SW 1271 (cell line): Measurements from ENCODE around the gene ANKS1B.
"Not testable (repeated sequence)": the region's sequence is repeated elsewhere in the genome, so short reads cannot be mapped to it uniquely, and the experiment has no call there.

ENCODE experiments used
- DNase-seq, 2 experiments: peaks; one replicate each; lab custom pipeline; 2025; lab: John Stamatoyannopoulos, UW

The ANKS1B gene

DNA sequence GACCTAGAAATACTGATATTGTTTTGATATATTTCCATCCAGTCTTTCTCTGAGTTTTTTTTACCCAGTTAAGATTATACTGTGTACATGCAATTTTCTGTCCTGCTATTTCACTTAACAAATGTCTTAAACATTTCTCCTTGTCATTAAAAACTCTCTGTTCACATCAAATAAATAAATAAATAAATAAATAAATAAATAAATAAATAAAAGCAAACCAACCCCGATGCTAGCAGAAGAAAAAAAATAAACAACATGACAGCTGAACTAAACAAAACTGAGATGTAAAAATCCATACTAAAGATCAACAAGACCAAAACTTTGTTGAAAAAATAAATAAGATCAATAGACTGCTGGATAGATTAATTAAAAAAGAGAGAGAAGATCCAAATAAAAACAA is 407.6 kb downstream of the ANKS1B start:
- not testable (repeated sequence) for DNase-seq

DNA sequence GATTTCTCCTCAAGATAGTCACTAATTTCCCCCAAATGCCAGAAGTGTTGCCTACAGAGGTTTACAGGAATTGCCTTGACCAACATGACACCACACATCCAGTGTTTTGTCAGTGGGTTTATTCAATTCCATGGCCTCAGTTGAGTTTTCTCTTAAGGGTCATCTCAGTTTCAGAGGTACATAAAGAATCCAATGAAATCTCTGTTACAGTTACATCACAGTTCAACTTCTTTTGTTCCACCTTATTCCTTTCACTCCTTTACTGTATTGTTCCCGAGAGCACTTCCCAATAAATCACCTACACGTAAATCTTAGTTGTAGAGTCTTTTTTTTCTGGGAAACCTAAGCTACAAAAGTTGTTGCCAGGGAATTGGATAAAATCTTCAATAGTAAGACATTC is 410.8 kb downstream of the ANKS1B start:
- no peak for DNase-seq

DNA sequence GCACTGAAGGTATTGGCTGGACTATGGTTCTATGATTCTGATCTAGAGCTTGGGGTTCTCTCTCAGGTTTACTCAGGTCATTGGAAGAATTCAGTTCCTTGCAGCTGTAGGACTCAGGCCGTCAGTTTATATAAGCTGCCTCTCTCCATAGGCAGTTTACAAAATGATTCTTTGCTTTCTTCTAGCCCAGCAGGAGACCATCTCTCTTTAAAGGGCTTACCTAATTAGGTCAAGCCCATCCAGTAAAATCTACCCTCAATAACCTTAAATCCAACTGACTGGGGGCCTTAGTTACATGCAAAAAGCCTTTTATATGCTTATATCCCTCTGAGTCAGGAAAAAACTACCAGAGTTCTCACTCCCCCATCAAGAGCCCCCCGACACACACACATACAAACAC is 417.7 kb downstream of the ANKS1B start:
- DNase-seq = no peak

DNA sequence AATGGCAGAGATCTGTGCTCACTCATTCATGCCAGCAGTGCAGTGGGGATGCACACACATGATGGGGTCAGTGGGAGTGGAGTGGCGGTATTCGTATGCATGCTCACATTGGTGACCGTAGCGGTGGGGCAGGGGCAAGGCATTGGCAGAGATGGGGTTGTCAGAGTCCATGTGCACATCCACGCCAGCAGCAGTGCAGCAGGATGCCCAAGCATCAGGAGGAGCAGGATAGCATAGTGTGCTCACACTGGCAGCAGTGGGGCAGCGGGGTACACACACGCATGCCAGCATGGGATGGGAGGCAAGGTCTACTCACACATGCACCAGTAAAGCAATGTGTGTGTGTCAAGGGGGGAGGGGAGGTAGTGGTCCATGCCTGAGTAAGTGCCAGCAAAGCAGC is 426.6 kb downstream of the ANKS1B start:
- DNase-seq = no peak

DNA sequence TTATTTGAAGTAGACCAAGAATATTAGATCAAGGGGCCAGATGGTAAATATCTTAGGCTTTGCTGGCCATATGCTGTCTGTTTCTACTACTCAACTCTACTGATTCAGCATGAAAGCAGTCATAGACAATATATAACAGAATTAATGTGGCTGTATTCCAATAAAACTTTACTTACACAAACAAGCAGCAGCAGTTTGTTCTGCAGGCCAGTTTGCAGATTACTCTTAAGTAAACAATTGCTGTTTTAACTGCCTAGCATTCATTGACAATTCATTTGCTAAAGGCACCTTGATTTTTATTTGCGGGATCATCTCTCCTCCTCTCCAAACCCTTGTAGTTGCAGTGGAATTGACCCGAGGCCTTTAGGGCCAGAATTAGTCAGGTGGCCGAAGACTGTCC is 431.3 kb downstream of the ANKS1B start:
- no peak for DNase-seq

DNA sequence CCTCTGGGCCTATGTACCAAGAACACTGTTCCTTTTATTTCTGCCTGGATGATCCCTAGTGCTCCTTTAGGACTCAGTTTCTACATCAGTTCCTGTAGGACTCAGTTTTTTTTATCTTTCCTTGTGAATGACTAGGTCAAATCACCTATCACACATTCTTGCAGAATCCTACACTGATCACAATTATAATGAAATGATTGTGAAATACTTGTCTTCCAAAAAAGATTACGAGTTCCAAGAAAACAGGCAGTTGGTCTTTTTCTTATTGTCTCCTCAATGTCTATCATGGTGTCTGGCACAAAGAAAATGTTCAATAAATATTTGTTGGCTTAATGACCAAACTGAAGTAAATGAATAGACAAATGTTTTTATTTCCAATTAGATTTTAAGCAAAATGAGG is 432.7 kb downstream of the ANKS1B start:
- no peak for DNase-seq

DNA sequence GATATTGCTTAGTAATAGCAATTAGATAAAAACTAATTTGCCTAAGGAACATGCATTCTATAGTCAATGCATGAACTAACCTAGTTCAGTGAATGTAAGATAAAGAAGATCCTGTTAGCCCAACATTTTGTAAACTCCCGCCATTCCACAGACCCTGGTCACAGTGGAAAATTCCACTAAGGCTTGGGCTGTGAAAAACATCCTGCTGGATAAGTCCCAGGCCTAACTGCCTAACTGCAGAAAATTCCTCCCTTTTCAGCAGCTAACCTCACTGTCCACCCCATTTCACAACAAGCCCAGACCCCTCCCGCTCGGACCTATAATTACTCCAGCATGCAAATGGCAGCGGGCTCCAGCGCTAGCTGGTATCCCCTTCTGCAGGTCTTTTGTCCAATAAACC is 435.1 kb downstream of the ANKS1B start:
- DNase-seq = no peak

DNA sequence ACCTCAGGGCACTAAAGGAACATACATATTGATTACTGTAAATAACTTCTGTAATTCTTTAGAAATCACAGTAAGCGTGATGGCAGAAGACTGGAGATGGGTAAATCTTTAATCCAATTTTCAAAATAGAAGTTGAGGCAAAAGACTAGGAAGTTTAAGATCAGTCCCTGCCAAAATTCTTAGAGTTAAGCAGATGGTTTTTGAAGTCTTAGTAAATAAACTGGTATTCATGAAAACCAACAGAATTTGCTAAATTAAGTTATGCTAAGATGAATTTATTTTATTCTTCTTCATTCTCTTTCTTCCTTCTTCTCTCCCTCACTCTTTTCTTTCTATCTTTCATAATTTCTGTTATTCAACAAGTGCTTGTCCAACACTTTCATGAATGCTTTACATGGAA is 435.5 kb downstream of the ANKS1B start:
- DNase-seq = no peak

DNA sequence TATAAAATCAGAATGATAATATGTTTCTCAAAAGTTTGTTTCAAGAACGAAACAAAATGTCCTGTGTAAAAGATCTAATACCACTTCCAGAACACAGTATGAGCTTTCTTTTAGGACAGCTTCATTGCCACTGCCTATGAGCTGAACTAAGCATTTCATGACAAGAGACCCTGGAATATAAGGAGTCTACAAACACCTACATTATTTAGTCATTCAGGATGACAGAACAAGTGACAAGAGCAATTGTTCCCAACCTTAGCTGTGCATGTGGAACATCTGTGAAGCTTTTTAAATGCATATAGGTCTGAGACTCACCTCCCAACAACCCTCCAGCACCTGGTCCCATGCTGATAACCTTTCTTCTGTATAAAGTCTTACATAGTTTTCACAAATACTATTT is 440.3 kb downstream of the ANKS1B start:
- no peak for DNase-seq

DNA sequence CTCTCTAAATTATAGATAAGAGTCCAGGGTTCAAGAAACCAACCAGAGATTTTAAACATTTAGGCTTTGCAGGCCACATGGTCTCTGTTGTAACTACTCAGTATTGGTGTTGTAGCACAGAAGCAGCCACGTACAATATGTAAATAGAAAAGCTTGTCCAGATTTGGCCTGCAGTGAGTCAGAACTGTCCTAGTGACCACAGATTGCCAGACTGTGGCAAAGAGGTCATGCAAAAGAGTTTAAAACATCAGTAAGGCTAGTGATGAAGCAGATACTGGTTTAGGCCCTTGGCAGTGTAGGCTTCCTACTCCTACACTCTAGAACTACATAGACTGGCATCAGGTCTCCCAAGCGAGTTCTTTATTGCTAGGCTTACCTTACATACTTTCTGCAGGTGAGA is 454.8 kb downstream of the ANKS1B start:
- no peak for DNase-seq

DNA sequence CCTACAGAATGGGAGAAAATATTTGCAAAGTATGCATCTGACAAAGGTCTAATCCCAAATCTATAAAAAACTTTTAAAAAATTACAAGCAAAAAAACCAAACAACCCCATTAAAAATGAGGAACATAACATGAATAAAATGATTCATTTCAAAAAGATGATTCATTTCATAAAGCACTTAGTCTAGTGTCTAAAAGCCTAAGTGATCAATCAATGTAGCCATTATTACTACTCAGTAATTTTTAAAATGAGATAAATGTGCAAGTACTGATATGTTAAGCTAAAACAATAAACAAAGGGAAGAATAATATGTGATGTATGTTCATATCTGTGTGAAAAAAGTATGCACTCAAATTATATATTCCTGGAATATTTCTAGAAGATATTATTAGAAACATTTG is 456.3 kb downstream of the ANKS1B start:
- DNase-seq = no peak

DNA sequence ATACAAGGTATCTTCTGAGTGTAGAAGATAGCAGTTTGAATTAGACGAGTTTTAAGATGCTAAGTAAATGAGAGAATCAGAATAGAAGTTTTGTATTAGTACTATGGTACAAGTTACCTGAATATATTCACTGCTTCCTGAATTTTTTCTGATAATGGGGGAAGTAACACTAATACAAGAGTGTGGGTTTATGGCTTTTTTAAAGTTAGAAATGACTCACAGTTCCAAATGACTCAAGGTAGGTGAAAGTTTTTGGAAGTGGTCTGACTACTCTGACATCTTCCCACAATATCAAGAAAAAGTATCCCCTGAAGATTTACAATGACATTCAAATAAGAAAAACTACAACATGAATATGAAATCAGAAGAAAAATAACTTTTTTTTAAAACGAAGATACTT is 460.9 kb downstream of the ANKS1B start:
- DNase-seq = no peak

DNA sequence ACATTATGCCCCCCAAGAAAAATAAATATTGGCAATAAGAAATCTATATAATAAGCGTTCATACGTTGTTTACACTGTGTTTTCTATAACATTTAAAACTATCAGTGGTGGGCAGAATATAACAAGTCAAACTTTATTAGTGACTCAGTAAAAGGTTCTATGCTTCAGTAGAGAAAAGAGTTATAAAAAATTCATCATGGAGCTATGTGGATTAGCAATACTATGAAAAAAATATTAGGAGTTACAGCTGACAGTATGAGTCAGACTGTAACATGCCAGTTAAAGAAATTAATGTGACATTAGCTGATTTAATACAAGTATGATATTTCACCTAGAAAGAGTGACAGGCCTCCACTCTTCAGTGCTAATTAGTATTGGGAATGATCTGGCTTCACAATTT is 462.3 kb downstream of the ANKS1B start:
- no peak for DNase-seq

DNA sequence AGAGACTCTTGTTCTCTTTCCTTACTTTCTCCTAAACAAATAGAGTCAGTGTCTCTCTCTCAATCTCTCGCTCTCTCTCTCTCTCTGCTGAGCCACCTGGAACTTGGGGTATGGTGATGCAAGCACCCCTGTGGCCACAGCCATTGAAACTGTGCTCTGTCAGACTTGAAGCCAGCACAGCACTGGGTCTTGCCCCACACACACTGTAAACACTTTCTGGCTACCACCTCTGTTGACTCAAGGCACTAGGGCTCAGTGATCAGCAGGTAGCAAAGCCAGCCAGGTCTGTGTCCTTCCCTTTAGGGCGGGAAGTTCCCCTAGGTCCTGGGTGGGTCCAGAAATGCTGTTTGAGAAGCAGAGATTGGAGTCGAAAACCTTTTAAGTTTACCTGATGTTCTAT is 463.1 kb downstream of the ANKS1B start:
- DNase-seq = no peak

DNA sequence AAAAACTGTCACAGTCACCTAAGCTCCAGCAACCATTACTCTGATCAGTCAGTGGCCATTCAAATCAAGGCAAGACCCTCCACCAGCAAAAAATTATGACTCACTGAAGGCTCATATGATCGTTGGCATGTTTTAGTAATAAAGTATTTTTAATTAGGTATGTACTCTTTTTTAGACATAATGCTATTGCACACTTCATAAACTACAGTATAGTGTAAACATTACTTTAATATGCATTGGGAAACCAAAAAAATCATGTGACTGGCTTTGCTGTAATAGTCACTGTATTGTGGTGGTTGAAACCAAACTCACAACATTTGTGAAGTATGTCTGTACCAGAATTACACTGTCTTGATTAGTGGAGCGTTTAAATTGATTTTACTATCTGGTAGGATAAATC is 471.7 kb downstream of the ANKS1B start:
- no peak for DNase-seq

DNA sequence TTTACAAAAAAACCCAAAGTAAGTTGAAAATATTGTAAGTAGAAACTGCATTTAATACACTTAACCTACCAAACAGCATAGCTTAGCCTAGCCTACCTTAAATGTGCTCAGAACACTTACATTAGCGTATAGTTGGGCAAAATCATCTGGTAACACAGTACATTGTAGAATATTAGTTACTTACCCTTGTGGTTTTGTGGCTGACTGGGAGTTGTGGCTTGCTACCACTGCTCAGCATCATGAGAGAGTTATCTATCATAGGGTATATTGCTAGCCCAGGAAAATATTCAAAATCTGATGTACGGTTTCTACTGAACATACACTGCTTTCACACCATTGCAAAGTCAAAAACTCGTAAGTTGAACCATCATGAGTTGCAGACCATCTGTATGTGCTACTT is 478.9 kb downstream of the ANKS1B start:
- DNase-seq = no peak

DNA sequence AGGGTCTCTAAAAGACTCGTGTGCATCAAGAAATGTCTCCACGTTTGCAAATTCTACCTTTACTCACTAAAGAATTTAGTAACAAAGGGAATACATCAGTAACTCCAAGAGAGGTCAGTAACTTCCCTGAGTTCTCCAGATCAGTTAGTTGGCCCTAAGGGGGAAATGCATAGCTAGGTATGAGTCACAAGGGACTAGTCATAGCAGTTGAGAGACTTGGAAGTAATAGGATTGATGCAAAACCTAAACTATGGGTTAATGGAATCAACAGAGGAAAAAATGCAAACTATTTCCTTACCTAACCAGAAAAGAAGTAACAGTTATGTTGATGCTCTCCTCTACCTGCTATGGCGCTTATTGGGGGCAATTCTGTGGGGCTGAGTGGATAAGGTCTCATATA is 486.0 kb downstream of the ANKS1B start:
- DNase-seq = peak; percentile 53 to 80

DNA sequence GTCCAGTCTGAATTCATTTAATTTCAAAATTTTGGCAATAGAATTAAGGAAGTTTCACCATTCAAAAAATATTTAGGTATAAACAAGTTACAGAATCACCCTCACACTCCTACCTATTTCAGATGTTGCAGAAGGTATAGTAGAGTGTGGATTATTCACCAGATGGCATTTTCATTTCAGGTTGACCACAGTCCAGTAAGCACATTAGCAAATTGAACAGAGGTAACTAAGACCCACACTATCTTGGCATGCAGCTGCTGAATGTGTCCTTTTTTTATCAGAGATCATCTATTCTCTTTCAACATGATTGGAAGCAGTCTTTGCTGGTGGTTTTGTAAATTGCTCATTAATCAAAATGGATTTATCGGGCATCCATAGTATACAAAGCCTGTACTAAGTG is 488.9 kb downstream of the ANKS1B start:
- no peak for DNase-seq

DNA sequence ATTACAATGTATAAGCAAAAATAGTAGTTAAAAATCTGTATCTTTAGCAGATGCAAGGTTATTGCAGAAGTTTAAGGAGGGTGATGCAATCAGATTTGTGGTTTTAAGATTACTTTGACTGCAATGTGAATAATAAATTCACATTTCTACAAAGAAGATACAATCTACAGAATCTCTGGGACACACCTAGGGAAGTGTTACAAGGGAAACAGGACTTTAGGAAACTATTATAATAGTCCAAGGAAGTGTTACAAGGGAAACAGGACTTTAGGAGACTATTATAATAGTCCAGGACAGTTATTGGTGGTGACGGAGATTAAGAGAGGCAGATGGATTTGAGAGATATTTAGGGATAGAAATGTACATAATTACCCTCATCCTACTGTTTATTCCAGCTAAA is 491.5 kb downstream of the ANKS1B start:
- DNase-seq = no peak

DNA sequence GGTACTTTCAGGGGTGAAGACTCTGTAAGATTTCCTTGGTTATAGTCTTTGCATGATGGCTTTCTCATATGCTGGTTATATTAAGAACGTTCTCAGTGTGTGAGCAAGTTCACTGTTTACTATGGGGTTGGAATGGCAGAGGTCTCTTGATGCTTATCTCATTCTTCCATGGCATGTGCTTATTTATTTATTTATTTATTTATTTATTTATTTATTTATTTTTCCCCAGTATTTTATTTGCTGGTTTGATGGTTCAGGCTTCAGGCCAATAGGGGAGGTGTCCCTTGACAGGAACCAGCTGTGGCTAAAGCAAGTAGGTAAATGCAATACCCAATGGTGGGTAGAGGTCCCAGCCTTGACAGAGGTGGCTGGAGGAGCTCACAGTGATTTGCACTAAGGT is 498.5 kb downstream of the ANKS1B start:
- no peak for DNase-seq

DNA sequence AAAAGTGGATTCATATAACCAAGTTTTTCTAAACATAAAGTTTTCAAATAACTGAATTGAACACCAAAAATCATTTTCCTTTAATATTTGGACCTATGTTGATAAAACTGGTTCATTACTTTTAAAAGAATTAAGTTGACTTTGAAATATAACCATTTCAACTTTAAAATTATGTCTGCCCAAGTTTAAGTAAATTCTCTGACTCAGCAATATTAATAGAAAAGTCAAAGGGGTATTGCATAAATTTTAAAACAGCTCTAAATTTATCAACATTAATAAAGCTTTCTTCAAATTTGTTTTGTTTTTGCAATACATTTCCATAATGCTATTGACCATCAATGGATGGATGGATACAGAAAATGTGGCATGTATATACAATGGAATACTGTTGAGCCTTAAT is 505.6 kb downstream of the ANKS1B start:
- no peak for DNase-seq

DNA sequence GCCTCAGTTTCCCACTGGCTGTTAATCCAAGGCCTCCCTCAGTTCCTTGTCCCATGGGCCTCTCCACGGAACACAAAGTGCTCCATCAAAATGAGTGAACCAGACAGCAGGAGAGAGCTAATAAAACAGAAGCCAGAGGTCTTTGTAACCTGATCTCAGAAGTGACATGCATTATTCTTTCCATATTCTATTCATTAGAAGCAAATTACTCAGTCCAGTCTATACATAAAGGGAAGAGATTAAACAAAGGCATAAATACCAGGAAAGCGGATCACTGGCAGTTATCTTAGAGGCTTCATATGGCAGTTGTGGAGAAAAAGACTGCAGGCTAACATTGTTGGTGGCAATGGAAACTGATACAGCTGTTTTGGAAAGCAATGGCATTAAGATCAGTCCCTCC is 507.8 kb downstream of the ANKS1B start:
- DNase-seq = no peak

DNA sequence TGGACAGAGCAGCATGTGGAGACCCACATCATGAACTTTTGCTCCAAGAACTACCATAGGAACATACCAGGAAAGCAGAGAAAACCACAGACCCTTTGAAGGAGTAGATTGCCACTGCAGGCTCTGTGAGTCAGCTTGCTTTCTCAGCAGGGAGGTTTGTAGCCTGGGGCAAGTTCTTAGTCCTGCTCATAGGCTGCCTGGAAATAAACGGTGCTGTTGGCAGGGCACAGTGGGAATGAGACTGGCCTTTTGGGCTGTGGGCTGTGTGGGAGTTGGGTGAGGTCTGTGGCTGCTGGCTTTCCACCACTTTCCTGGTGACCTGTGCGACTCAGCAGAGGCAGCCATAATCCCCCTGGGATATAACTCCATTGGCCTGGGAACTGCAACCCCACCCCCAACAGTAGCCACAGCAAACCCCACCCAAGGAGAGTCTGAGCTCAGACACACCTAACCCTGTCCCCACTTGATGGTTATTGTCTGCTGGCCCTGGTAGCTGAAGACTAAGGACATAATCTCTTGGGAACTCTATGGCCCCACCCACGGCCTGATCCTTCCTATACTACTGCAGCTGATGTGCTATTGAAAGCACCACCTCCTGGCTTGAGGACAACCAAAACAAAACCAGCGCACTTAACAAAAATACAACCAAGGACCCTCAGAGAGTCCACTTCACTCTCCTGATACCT is 529.2 kb downstream of the ANKS1B start:
- peak in 1 of 2 experiments; percentile 81 for DNase-seq

DNA sequence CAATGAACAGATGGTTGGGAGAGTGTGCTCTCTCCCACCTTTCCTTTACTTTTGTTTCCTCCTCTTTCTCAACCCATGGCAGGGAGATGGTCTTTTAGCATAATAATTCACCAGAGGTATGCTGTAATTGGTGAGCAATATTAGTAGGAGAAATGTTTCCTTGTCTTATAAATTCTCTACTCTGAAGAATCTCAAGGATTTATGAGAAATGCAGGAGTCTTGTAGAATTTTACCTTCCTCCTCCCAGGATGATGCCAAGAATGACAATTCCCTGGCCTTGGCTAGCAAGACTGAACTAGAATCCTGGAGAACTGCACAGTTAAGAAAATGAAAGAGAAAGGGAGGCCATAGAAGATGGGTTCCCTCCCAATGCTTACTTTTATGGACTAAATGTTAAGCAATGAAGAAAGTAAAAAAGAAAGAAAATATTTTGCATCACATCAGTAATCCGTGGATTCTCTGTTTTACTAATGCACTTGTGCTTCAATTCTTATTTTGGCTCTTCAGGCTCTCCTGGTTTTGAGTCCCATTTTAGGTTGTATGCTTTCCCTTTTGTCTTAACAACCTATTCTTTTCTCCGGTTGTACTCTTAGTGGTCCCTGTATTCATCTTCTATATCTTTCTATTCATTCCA is 530.1 kb downstream of the ANKS1B start:
- DNase-seq = no peak
